Measurements from ENCODE around the gene PCNX2.

Gene PCNX2

DNA sequence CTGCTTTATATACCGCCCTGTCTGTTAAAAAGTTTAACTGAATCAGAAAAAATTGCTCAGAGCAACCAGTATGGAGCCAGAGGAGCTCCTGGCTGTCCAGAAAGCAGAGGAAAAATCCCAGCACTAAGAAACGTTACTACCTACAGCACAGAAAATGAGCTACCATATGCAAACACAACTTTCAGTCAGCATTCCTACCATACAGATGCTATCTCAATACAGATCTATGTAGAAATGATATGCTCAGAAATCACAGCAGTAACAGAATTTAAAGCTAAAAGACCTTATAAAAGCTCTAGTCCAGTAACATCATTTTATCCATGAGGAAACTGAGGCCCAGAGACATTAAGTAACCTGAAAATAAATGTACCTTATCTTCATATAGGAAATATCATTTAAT is 38.7 kb downstream of the PCNX2 start:
- DNase-seq = no peak

DNA sequence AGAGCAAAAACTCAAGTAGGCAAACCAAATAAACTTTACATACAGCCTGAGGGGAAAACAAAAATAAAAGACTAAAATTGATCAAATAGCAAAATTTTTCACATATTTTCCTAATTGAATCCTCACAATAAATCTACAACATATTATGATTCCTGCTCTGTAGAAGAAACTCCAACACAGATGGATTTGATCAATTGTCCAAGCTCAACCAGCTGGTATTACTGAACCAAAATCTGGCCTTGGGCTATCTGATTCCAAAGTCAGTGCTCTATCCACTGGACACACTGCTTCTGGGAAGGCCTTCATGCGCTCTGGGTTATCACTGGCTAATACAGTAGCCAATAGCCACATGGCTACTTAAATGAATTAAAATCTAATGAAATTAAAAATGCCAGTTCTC is 39.3 kb downstream of the PCNX2 start:
- DNase-seq = no peak

DNA sequence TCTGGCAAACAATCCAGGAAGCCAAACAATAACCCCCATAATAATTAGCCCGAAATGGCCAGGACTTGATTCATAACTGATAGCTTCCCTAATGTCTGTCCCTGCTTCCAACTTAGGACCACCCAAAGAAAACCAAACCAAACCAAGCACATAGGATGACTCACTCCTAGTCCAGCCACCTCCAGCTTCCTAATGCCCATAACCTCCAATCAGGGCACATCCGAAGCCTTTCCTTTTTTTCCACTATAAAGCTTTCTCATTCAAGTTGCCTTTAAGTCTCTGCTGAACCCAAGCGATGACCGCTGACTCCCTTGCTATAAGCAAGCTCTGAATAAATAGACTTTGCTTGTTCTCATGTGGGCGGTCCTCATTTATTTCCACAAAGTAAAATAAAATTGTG is 40.4 kb downstream of the PCNX2 start:
- no peak for DNase-seq

DNA sequence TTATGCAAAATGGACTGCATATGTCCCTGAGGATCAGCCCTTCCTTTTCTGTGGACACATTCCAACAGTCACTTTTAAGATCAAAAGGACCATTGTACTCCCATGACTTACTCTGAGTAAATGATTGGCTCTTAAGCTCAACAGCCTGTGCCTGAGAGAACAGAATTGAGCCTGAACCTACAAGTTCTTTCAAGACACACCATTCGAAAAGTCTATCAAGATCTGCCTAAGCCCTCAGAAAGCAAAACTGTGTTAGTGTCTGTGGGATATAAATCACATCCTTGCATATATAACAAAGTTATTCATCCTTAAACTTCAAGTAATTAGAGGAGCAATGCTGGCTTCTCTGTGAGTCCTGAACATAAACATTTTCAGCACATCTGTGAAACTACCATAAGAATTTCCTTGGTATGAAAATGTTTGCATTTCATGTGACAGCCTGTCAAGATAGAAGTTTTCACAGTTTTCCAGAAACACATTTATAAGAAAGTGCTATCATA is 41.6 kb downstream of the PCNX2 start:
- DNase-seq = no peak

DNA sequence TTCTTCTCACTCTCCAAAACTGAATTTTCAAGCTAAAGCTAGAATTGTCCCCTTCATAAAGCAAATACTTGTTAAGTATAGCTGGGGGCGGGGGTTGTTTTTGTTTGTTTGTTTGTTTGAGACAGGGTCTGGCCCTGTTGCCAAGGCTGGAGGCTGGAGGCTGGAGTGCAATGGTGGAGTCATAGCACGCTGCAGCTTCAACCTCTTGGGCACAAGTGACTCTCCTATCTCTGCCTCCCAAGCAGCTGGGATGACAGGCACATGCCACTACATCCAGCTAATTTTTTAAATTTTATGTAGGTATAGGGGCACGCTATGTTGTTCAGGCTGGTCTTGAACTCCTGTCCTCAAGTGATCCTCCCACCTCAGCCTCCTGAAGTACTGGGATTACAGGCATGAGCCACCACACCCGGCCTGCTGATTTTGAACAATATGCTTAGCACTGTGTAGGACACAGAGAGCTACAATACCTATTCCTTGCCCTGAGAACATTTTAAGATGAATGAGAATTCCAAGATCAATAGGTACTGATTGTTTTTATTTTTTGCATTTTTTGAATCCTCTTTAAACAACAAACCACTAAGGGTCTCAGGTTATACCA is 42.2 kb downstream of the PCNX2 start:
- no peak for DNase-seq

DNA sequence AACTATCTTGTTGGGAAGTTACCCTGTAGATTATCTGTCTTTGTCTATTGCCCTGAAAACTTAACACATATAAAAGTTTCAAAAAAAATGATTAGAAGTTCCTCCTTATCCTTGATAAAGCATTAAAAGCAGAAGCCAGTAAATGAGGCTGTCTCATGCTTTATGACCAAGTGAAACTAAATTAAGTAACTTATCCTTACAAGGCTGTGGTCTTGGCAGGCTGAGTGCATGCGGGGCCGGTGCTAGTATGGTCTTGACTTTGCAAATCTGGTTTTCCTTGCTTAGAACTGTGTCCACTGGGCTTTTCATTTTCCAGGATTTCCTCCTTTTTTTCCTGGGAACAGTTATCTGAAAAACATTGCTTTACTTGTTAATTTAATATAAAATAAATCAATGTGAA is 43.1 kb downstream of the PCNX2 start:
- DNase-seq = no peak

DNA sequence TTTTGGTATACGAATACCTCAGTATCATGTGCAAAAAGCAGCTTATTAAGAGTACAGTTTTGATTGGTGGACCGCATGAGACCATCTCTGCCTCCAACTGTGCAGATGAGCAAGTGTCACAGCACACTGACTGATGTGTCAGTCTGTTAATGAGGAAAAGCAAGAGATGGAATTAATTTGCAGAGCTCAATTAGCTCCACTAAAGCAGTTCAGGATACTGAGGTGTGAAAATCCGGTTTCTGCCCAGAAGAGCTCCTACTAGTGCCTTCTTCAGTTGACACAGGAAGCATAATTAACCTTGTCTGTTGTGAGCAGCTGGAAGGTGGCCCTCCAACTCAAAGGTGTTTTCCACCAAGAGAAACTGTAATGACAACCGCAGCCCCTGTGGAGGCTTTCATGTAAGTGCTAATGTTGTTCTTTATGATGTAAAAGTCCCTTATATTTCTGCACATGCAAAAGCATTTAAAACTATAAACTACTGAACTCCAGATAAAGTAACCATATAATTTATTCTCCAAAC is 44.3 kb downstream of the PCNX2 start:
- no peak for DNase-seq

DNA sequence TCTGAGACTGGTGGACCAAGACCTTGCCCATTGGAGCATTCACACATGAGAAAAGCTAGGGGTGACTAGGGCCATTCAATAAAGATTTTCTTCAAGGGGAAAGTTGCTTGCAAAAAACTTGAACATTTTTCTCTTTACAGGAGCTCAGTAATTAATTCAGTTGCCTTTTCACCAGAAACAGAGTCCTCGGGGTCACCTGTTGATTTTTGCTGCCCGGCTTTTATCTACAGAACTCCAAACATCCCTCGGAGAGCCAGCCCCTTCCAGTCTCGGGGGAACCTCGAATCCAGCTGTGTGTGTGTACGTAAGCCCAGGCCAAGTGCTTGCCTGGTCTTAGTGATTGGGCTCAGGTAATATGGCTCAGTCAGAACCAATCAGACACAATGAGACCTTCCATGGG is 47.5 kb downstream of the PCNX2 start:
- no peak for DNase-seq

DNA sequence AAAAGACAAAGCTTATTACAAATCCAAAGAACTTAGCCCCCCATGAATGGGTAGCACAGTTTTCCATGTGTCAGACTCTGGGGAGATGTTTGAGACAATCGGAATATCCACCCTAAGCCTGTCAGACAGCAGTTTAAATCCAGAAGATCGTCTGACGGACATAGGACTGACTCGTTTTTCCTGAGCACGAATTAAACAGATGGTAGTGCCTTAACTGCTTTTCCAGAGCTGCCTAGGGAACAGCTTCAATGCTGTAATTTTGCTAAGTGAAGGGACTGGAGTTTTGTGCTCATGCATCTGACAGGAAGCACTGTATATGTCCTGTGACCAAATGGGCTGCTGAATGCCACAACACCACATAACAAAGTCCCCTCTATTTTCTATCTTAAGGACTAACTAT is 48.6 kb downstream of the PCNX2 start:
- DNase-seq = no peak

DNA sequence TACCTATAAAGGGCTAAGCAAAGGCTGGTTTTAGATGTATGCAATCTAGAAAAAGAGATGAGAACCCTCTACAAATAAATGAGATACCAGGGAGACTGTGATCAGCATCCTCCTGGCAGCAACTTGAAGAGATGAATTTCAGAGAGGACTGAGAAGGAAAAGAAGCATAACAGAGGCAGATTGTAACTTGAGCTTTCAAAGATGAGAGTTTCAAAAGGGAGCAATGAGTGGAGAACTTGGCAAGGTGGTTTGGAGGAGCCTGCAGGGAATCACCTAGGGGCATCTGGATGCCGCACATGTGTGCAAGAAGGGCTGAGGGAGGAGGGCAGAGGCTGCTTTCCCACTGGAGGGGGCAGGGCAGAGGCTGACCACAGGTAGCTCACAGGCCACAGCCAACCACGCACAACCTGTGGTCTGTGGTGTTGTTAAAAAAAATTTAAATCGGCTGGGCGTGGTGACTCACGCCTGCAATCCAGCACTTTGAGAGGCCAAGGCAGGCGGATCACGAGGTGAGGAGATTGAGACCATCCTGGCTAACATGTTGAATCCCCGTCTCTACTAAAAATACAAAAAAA is 50.2 kb downstream of the PCNX2 start:
- DNase-seq = no peak

DNA sequence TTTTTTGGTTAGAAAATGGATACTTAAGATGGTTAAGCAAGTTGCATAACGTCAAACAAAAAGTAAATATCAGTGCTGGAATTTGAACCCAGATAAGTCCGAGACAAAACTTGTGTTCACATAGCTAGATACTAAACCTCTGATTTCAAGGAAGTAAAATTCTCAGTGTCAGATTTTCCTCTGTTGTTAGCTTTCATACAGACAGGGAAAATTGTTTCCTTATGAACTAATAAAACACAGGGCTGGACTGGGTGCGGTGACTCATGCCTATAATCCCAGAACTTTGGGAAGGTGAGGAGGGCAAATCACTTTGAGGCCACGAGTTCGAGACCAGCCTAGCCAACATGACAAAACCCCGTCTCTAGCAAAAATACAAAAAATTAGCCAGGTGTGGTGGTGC is 51.3 kb downstream of the PCNX2 start:
- DNase-seq = no peak

DNA sequence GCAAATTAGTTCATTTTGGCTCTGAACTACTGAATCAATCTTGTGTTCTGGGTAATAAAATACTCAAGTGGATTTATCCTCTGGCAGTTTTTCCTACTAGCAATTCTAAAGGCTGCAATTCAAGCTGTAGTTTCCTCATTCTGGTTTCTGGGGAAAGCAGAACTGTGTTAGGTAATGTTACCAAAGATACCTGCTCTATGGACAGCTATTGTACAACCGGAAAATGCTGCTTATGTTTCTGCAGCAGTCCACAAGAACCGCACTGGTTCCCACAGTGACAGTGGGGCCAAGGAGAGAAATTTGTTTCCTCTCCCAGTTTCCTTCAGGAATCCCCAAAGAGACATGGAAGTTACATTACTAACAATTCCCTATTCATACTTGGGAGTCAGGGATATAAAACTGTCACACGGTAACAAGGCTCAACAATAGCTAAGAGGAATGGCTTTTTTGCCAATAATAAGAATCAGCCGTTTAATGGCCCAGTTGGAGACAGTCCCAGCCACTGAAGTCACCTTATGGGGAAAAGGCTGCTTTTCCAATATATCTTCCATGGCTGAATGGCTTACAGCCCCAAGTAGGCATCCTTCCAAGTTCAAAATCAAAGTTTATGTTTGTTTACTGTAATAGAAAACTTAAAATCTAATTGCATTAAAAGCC is 52.6 kb downstream of the PCNX2 start:
- no peak for DNase-seq

DNA sequence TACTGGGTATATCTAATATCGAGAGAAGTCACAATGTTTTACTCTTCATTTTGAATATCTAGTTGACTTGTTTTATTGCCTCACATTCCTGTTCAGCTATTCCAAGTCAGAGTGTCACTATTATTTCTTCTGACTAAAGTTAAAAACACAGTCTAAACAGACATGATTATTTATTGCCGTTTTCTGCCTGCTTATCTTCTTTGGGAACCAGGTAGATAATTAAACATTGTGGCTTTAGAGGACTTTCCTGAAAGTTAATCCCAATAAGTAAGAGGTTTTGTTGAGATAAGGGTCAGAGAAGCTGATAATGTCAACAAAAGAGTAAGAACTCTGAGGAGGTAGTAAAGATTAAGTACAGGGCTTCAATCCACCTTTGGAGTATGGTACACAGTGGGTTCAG is 53.8 kb downstream of the PCNX2 start:
- no peak for DNase-seq

DNA sequence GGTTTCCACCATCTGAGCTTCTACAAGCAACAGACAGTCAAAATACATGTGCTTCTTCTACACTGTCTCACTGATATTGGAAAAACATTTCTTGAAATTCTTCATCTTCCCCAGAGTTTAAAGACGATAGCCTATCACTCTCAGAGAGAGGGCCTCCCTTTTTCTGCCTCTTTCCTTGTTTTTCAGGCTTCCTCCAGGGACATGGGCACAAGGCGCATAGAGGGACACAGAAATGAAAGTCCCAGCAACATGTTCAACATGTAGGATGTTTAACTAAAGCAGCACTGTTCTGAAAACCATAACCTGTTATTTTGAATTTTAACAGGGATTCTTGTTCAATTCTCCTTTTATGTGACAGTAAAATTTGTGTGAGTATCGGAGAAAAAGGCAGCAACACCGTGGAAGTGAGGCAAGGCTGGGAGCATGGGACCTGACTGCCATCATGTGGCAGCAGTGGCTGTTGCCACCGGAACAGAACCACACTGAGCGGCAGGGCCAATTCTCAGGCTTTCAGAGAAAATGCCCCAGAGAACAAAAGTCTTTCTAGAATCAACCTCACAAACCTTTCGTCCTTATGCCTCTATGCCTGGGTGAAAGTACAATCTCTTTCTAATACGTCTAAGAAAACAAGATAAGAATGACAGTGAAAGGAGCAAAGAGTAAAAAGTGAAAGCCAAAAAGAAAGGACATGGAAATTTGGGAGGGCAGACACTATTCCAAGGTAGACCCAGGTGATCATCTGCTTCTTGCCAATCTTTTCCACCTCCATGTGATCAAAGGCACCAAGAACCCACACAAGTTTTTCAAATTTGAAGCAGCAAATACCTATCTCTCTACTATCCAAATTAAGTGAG is 54.5 kb downstream of the PCNX2 start:
- DNase-seq = peak; percentile 51

DNA sequence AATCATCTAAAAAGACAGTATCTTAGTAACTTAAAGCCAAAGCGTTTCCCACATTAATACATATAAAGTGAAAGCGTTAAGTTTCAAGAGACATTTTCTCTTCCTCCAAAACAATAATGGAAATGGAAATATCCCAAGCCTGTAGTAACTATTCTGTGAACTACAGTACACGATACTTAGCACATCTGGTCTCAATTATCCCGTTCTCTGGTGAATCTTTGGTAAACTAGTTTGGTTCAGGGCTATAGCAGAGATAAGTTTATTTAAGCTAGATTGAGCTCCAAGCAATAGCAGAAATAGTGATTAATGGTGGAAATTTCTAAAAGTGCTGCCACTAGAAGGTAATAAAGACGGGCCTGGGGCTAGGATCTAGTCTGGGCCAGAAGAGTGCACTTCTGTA is 55.2 kb downstream of the PCNX2 start:
- DNase-seq = no peak

DNA sequence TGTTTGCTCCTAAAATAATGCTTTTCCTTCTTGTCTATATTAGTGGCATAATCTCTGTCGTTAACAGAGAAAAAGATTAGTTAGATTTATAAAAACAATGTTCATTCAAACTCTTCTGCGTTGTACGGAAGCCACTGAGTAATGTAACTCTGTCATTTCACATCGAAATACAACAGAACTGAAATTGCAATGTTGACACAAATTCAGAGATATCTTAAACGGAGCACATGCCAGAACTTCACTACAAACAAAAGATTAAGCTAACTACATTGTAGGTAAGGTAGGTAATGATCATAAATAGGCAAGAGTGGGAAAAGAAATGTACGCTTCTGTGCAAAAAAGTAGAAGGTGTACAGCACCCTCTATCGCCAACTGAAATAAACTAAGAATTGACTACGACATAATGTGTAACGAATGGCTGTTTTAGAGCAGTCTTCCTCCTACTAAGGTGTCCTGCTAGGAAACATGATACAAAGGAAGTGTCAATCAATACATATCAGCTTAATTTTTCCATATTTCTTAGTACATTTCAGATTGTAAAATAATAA is 56.6 kb downstream of the PCNX2 start:
- no peak for DNase-seq

DNA sequence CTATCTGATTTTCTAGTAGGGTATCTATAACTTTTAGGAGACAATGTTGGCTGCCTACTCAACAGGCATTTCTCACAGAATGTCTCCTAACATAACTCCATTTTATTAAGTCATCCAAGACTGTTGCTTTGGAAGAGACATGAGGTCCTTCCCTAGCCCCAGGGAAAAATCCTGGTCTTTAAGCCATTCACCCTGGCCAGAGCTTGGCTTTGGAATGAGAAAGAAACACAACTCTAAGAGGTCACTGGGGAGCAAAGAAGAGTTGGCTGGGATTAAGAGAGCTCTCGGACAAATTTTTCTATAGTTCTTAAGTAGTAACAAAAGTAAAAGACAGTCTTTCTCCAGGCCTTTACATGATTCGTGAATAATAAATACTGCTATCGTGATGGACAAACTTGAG is 57.9 kb downstream of the PCNX2 start:
- DNase-seq = no peak

DNA sequence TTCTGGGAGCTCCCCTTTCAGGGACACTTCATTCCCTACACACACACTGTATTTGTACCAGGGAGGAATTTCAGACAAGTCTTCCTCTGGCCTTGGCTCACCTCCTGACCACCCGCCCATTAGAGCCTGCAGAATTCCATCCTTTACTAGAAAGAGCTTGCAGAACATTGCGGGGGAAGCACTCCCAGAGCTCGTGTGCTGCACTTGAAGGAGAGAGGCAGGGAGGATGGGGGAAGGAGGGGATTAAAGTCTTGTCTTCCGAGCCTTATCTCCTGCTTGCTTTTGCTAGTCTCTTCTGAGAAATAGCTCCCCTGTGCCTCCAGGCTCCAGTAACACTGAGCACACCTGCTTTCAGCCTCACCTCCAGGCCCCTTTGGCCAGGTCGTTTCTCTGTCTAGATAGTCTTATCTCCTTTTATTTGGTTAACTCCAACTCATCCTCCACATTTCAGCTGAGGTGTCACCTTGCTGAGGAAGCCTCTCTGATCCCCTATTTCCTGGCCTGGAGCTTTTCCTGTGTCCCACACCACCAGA is 62.0 kb downstream of the PCNX2 start:
- no peak for DNase-seq

DNA sequence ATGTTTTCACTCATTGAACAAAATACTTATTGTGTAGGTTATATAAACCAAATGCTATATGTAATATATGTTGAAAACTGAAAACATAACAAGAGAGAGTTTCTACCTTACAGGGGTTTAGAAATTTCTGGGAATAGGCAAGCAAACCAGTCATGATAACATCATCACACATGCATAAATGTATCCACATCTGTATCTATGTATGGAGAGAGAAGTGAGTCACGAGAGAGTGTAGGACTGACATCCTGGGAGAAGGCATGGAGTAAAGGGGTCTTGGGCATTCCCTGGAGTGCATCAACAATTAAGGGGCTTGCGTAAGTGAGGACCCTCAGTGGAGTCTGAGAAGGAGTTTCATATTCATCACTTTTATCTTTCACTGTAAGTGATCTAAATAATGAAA is 65.5 kb downstream of the PCNX2 start:
- DNase-seq = no peak

DNA sequence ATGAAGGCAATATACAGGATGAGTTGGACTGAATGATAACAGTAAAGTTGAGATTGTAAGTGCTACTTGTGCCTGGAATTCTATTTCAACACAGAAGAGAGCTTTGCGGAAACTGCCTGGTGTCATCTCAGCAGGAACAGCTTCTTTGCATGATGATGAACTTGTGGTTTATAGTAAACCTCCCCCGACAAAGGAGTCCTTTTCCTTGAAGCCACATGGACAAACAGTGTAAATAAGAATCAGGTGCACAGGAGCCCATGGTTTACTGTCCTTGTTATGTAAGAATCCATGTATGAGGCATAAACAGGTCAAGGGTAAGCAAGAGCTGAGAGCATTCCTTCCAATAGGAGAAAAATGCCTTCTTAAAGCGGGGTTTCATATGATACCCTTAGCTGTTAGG is 66.2 kb downstream of the PCNX2 start:
- DNase-seq = no peak

DNA sequence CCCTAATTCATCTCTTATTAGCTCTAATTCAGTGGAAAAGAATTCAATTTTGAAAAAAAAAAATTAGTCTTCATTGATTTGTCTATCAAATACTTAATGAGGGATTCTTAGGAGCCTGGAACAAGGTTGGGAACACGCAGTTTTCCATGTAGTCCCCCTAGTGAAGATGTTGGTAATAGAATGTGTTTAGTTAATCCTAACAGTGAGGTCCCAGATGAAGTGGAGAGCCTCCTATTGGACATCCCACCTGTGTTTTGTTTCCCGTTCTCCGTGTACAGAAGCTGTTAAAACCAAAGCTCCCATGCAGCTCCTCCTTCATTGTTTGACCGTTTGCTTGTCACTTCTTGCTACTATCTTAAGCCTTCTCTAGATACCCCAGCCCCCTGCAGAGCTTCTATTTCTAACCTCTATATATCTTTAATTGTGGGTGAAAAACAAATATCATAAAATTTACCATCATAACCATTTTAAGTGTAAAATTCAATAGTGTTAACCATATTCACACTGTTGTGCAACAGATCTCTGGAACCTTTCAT is 67.5 kb downstream of the PCNX2 start:
- no peak for DNase-seq

DNA sequence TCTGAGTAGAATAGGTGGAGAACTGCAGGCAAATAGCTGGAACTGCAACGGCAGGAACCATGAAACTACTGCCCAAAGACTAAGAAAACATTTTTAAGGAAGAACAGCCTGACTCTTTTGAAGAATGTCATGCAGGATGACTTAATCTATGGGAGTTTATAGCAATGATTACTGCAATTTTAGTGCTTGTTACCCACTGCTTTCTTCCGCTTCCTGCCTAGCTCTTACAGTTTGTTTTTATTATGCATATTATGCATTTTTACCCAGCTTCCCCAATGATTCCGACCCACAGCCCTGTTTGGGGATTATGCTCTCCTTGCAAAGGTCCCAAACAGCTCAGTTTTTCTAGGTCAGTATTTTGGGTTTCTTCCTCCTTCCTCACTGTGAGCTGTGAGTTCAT is 71.2 kb downstream of the PCNX2 start:
- DNase-seq = no peak

DNA sequence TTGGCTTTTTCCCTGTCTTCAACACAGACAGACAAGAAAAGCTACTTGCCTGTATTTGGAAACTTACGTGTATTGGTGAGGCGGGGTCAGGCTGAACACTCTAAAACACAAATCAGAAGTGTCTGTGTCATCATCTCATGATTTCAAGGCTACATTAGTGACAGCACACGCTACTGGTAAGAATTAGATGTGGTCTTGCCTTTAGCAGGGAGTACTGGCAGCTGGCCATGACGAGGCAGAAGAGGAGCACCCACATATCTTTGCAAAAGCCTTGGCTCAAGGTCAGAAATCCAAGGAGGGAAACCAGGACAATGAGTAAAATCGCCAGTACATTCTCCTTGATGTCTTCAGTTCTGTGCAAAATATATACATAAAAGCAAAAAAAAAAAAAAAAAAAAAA is 77.7 kb downstream of the PCNX2 start:
- DNase-seq = no peak

Measured in NCI-H774 (cell line).